ENCODE measurements around the gene ITK. TPM values are rescaled to one million over a fixed set of nuclear protein-coding genes. Genes with fewer than 3 reads are reported as not detected.
A peak's percentile ranks its signal among the peaks of the same experiment; 100 is the strongest.

Gene ITK
- total RNA-seq, 3 donors from 2014 or later: 227 to 260 (median 249) TPM

GRCh38 chr5:157266286-157267007 lies 85.8 kb downstream of the ITK start:
- DNase-seq (peak; percentile 40), ATAC-seq (peak; percentile 44 to 53)
- Mint-ChIP-seq H3K4me3 (peak overlapping the region; percentile 92), H3K9me3 (no peaks in the 10 kb centered on the region), H3K27me3 (ENCODE audit: low read depth) (no peaks in the 10 kb centered on the region), H3K4me1 (ENCODE audit: low read depth) (peaks cover 75% of the 10 kb centered on the region), H3K36me3 (ENCODE audit: insufficient read depth) (peaks cover 15% of the 10 kb centered on the region)

DNA sequence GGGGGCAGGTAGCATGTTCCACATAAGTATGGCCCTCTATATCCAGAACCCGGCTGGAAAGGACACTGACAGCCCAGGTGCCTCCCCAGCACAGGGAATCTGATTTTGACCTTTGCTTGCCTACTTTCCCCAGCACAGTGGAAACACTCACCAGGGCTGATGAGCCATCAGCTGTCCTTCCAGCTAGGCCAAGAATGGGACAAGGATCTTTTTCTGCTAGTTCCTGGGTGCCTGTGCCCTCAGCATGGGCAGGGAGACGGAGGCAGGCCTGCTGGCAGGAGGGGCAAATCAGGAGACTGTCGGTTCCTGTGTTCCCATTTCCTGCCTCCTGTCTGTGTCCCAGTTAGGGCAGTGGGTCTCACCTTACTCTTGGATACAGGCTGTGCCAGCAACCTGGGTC lies 86.4 kb downstream of the ITK start:
- no peaks in the 10 kb centered on the region for H3K27me3 Mint-ChIP-seq (ENCODE audit: low read depth)
- ATAC-seq: no peak
- no peak for DNase-seq
- H3K4me3 Mint-ChIP-seq: peak overlapping the region; percentile 92
- peaks cover 21% of the 10 kb centered on the region for H3K36me3 Mint-ChIP-seq (ENCODE audit: insufficient read depth)
- no peaks in the 10 kb centered on the region for H3K9me3 Mint-ChIP-seq
- H3K4me1 Mint-ChIP-seq (ENCODE audit: low read depth): peaks cover 80% of the 10 kb centered on the region

- Mint-ChIP-seq H3K9me3 (no peaks in the 10 kb centered on the region), H3K27me3 (ENCODE audit: low read depth) (no peaks in the 10 kb centered on the region), H3K4me1 (ENCODE audit: low read depth) (peaks cover 87% of the 10 kb centered on the region), H3K36me3 (ENCODE audit: insufficient read depth) (peaks cover 22% of the 10 kb centered on the region), H3K4me3 (peak overlapping the region; percentile 92)
- DNase-seq (no peak), ATAC-seq (no peak)
Measured at GRCh38 chr5:157267761-157268480, 87.3 kb downstream of the ITK start.

- peaks cover 87% of the 10 kb centered on the region for H3K4me1 Mint-ChIP-seq (ENCODE audit: low read depth)
- no peaks in the 10 kb centered on the region for H3K27me3 Mint-ChIP-seq (ENCODE audit: low read depth)
- H3K4me3 Mint-ChIP-seq: peak overlapping the region; percentile 70
- H3K9me3 Mint-ChIP-seq: no peaks in the 10 kb centered on the region
- DNase-seq (no peak), ATAC-seq (no peak)
- H3K36me3 Mint-ChIP-seq (ENCODE audit: insufficient read depth): peaks cover 22% of the 10 kb centered on the region
Measured at GRCh38 chr5:157269165-157269671, 88.6 kb downstream of the ITK start.

DNA sequence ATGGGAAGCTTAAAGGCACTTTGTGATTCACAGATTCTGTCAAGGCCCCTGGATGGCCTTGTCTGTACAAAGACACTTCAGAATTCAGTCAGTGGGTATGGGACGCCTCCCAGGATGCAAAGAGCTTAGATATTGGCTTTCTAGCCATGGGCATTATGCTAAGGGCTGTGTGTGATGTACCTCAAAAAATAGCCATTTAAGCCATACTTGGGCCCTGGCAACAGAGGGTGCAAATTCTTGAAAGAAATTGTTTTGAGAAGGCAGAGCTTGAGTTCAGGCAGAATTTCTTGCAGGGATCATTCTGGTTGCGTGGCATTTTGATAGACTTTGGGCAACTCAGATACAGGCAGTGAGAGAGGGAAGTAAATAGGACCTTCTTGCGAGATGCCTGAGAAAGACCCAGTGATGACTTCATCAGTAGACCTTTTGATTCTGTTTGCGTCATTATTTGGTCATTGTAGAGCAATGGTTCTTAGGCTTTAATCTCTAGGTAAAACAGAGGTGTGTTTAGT lies 89.2 kb downstream of the ITK start:
- Mint-ChIP-seq H3K4me1 (ENCODE audit: low read depth) (peaks cover 85% of the 10 kb centered on the region), H3K9me3 (no peaks in the 10 kb centered on the region), H3K36me3 (ENCODE audit: insufficient read depth) (peaks cover 22% of the 10 kb centered on the region), H3K4me3 (peak overlapping the region; percentile 70), H3K27me3 (ENCODE audit: low read depth) (no peaks in the 10 kb centered on the region)
- no peak for ATAC-seq
- DNase-seq: no peak

DNA sequence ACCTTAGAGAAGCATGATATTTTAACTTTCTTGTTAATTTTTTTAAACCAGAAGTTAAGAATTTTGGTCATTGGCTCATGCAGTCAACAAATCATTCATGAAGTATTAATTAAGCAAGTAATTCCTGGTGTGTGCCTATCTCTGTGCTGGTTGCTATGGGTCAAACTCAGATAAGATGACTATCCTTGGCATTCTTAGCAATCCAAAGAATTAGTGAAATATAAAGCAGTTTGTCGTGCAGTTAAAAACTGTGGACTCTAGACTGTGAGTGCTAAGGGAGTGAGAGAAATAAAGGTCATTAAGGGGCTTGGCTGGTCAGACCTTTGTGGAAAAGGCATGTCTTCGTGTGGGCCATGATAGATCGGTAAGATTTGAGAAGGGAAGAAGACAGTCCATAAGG lies 90.1 kb downstream of the ITK start:
- H3K9me3 Mint-ChIP-seq: no peaks in the 10 kb centered on the region
- DNase-seq: no peak

DNA sequence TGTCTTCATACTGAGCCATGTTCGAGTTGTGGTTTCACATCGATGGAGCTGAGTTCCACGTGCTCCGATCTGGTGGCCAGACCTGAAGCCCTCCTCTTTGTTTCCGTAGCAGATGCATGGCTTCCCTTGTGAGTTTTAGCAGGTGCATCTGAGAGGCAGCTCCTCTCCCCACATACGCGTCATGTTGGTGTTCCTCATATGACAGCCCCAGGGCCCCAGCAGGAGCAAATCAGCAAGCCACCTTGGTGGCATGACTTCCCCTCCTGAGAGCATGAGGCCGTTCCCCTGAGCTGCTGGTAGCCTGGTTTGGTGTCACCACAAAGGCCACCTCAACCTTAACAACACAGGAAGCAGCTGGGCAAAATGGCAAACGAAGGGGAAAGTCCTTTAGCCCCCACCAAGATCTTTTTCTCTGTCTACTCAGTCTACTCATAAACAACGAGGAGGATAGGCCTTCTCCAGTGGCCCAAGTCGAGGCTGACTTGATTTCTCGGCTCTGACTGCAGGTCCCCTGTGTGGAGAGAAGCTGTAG lies 91.2 kb downstream of the ITK start:
- peak; percentile 67 for DNase-seq
- Mint-ChIP-seq H3K4me1 (ENCODE audit: low read depth) (peaks cover 89% of the 10 kb centered on the region), H3K4me3 (peak overlapping the region; percentile 72), H3K27me3 (ENCODE audit: low read depth) (no peaks in the 10 kb centered on the region), H3K36me3 (ENCODE audit: insufficient read depth) (peaks cover 22% of the 10 kb centered on the region), H3K9me3 (no peaks in the 10 kb centered on the region)
- ATAC-seq: peak; percentile 84 to 90

More for the DNA sequence above, 90.1 kb downstream of the ITK start:
- H3K4me1 Mint-ChIP-seq (ENCODE audit: low read depth): peaks cover 82% of the 10 kb centered on the region
- H3K27me3 Mint-ChIP-seq (ENCODE audit: low read depth): no peaks in the 10 kb centered on the region
- H3K36me3 Mint-ChIP-seq (ENCODE audit: insufficient read depth): peaks cover 22% of the 10 kb centered on the region
- no peak for ATAC-seq
- peak overlapping the region; percentile 72 for H3K4me3 Mint-ChIP-seq

- H3K4me1 Mint-ChIP-seq (ENCODE audit: low read depth): peaks cover 86% of the 10 kb centered on the region
- peaks cover 22% of the 10 kb centered on the region for H3K36me3 Mint-ChIP-seq (ENCODE audit: insufficient read depth)
- no peak for DNase-seq
- no peaks in the 10 kb centered on the region for H3K9me3 Mint-ChIP-seq
- no peaks in the 10 kb centered on the region for H3K27me3 Mint-ChIP-seq (ENCODE audit: low read depth)
- peak overlapping the region; percentile 69 for H3K4me3 Mint-ChIP-seq
- peak; percentile 24 to 37 for ATAC-seq
Measured at GRCh38 chr5:157273131-157273556, 92.5 kb downstream of the ITK start.

- DNase-seq (no peak), ATAC-seq (no peak)
- H3K27me3 Mint-ChIP-seq (ENCODE audit: low read depth): no peaks in the 10 kb centered on the region
- H3K36me3 Mint-ChIP-seq (ENCODE audit: insufficient read depth): peaks cover 9% of the 10 kb centered on the region
- H3K4me3 Mint-ChIP-seq: no peak overlapping the region
- H3K4me1 Mint-ChIP-seq (ENCODE audit: low read depth): peaks cover 84% of the 10 kb centered on the region
- H3K9me3 Mint-ChIP-seq: no peaks in the 10 kb centered on the region
Measured at GRCh38 chr5:157275403-157275802, 94.8 kb downstream of the ITK start.

GRCh38 chr5:157278319-157279037 lies 97.8 kb downstream of the ITK start:
- Mint-ChIP-seq H3K4me1 (ENCODE audit: low read depth) (peaks cover 85% of the 10 kb centered on the region), H3K36me3 (ENCODE audit: insufficient read depth) (peaks cover 4% of the 10 kb centered on the region), H3K27me3 (ENCODE audit: low read depth) (no peaks in the 10 kb centered on the region), H3K4me3 (no peak overlapping the region), H3K9me3 (peaks cover 3% of the 10 kb centered on the region)
- ATAC-seq (no peak), DNase-seq (no peak)

GRCh38 chr5:157279605-157280239 lies 99.1 kb downstream of the ITK start:
- Mint-ChIP-seq H3K4me3 (no peak overlapping the region), H3K36me3 (ENCODE audit: insufficient read depth) (peaks cover 6% of the 10 kb centered on the region), H3K4me1 (ENCODE audit: low read depth) (peaks cover 86% of the 10 kb centered on the region), H3K9me3 (peaks cover 3% of the 10 kb centered on the region), H3K27me3 (ENCODE audit: low read depth) (no peaks in the 10 kb centered on the region)
- DNase-seq (no peak), ATAC-seq (no peak)

DNA sequence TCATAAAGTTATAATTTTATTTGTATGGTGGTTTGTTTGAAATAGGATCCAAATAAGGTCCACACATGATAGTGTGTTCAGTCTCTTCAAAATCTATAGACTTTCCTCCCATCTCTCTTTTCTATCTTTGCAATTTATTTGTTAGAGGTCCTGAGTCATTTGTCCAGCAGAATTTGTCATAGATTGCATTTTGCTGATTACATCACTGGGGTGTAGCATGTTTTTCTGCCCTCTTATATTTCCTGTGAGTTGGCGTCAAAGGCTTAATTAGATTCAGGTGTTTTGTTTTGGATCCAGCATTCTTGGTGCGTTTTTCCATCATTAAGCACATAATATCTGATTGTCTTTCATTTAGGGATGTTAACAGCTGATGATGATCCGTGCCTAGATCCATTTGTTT lies 100.3 kb downstream of the ITK start:
- Mint-ChIP-seq H3K4me3 (peak overlapping the region; percentile 29), H3K36me3 (ENCODE audit: insufficient read depth) (peaks cover 10% of the 10 kb centered on the region), H3K9me3 (peaks cover 3% of the 10 kb centered on the region), H3K27me3 (ENCODE audit: low read depth) (no peaks in the 10 kb centered on the region), H3K4me1 (ENCODE audit: low read depth) (peaks cover 89% of the 10 kb centered on the region)
- ATAC-seq: peak in 1 of 2 donors; percentile 13
- DNase-seq: no peak

GRCh38 chr5:157282150-157282549 lies 101.5 kb downstream of the ITK start:
- H3K4me3 Mint-ChIP-seq: no peak overlapping the region
- DNase-seq (no peak), ATAC-seq (no peak)
- no peaks in the 10 kb centered on the region for H3K27me3 Mint-ChIP-seq (ENCODE audit: low read depth)
- peaks cover 3% of the 10 kb centered on the region for H3K9me3 Mint-ChIP-seq
- H3K36me3 Mint-ChIP-seq (ENCODE audit: insufficient read depth): peaks cover 11% of the 10 kb centered on the region
- H3K4me1 Mint-ChIP-seq (ENCODE audit: low read depth): peaks cover 78% of the 10 kb centered on the region
